Endothelial cell of umbilical vein (primary cell): ENCODE data around the gene CDC34.

Source experiments
- EZH2 ChIP-seq: IDR thresholded peaks from 2 replicates; pipeline ENCODE4 v1.6.1; 2012; ENCODE audit warnings: borderline replicate concordance, low read depth, mild to moderate bottlenecking, moderate library complexity, low read length, inconsistent platforms; ENCODE audit not compliant: severe bottlenecking
- MYC ChIP-seq: IDR thresholded peaks from one replicate; pipeline ENCODE4 v1.6.1; 2011; ENCODE audit warnings: mild to moderate bottlenecking, low read depth, low read length
- POLR2A ChIP-seq: IDR thresholded peaks from 2 replicates; pipeline ENCODE4 v1.6.1; 2012; ENCODE audit warnings: low read depth, mild to moderate bottlenecking, control low read depth, low read length
- POLR2AphosphoS5 ChIP-seq: IDR thresholded peaks from 2 replicates; pipeline ENCODE4 v1.6.1; 2012; ENCODE audit warnings: low read depth, mild to moderate bottlenecking, control low read depth, low read length, moderate library complexity; ENCODE audit not compliant: insufficient read depth
- TF ChIP-seq, protein P1 (sequence below), 2 donors: IDR thresholded peaks; 1 replicate in 1 of 2; 2 replicates in 1 of 2; pipeline ENCODE4 v1.5.1; 2011; ENCODE audit warnings: low read length in 2 of 2, mild to moderate bottlenecking in 2 of 2, moderate library complexity in 2 of 2, control low read depth in 1 of 2, inconsistent platforms in 1 of 2, low read depth in 1 of 2; ENCODE audit not compliant: insufficient read depth in 1 of 2; ENCODE audit errors: extremely low read depth in 1 of 2

DNA sequence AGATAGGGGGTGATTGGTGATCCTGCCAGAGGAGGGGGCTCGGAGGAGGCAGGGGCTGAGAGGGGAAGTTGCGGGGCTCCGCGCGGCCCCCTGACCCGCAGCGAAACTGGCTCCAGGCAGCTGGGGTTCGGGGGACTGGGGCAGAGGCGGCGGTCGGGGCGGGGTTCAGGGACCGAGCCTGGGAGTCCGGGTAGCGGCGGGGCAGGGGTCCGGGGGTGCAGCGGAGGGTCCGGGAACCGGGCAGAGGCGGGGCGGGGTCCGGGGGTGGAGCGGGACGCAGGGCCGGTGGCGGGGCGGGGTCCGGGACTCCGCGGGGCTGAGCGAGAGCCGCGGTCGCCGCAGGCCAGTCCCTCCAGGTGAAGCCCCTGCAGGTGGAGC lies 34.1 kb upstream of the CDC34 start:
- TF ChIP-seq POLR2AphosphoS5: no peak
- TF ChIP-seq, protein P1, sequence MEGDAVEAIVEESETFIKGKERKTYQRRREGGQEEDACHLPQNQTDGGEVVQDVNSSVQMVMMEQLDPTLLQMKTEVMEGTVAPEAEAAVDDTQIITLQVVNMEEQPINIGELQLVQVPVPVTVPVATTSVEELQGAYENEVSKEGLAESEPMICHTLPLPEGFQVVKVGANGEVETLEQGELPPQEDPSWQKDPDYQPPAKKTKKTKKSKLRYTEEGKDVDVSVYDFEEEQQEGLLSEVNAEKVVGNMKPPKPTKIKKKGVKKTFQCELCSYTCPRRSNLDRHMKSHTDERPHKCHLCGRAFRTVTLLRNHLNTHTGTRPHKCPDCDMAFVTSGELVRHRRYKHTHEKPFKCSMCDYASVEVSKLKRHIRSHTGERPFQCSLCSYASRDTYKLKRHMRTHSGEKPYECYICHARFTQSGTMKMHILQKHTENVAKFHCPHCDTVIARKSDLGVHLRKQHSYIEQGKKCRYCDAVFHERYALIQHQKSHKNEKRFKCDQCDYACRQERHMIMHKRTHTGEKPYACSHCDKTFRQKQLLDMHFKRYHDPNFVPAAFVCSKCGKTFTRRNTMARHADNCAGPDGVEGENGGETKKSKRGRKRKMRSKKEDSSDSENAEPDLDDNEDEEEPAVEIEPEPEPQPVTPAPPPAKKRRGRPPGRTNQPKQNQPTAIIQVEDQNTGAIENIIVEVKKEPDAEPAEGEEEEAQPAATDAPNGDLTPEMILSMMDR (IDR thresholded peaks at IDR 0.05; ENCODE audit: extremely low read depth in 1 of 2, insufficient read depth in 1 of 2, low read depth in 1 of 2, low read length in 2 of 2): no peak
- no peak for TF ChIP-seq EZH2
- no peak for TF ChIP-seq POLR2A
- TF ChIP-seq MYC: no peak
